ENCODE data around the gene POU6F1.

GRCh38 chr12:51262758-51263177, 44.9 kb upstream of the POU6F1 start:
- TF ChIP-seq CTCF (IDR thresholded peaks at IDR 0.05) (peak in 6 of 7 experiments; percentile 34 to 76 (median 66)), POLR2A (IDR thresholded peaks at IDR 0.05) (peak in 2 of 3 donors; percentile 67 to 73)
